ENCODE measurements around the gene RAC3. TPM values are rescaled to one million over a fixed set of nuclear protein-coding genes. Genes with fewer than 3 reads are reported as not detected.

RAC3 gene
- total and polyA plus RNA-seq, 2 of the 8 experiments (the other 6 are each of a cell fraction or from before 2014, with no cell fraction given): 177 to 299 TPM

DNA sequence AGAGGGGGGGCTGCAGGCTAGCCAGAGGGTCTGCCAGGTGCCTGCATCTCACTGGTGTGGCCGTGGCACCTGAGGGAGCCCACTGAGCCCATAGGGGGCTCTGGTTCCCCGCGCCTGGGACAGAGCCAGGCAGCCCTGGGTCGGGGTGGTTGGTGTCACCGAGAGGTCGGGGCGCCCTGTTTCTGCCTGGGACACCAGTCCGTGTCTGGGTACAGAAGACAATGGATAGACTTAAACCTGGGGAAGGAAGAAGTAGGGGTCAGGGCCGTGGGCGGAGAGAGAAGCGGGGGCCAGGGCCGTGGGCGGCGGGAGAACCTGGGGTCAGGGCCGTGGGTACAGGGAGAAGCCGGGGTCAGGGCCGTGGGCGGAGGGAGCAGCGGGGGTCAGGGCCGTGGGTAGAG lies 17.1 kb downstream of the RAC3 start (continued):
- TF ChIP-seq SRF (IDR thresholded peaks at IDR 0.05; ENCODE audit: low read depth, low read length) (no peak), KDM1A (IDR thresholded peaks at IDR 0.05; ENCODE audit: borderline replicate concordance, low read length) (no peak), EGR1 (IDR thresholded peaks at IDR 0.05; ENCODE audit: borderline replicate concordance, low read depth, low read length) (no peak)

Data from H1 (cell line).